CMK (cell line): ENCODE data around the gene UBXN7.
"Not testable (repeated sequence)": the region's sequence is repeated elsewhere in the genome, so short reads cannot be mapped to it uniquely, and the experiment has no call there.

Experiments used
- DNase-seq: peaks from one replicate; pipeline ENCODE4 v3.0.0-alpha.2; 2010; ENCODE audit warnings: low read depth

Gene UBXN7

DNA sequence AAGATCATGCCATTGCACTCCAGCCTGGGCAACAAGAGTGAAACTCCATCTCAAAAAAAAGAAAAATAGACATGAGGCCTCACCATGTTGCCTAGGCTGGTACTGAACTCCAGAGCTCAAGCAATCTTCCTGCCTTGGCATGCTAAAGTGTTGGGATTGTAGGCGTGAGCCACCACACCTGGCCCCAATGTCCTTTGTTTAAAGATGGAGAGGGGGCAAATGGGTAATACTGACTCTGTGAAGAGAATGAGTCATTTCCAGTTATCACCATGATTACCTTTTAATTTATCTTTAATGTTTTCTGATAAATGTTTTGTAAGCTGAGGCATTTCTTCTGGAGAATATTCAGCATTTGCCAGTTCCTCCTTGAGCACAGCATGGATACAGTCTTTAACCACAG is 116.4 kb downstream of the UBXN7 start:
- DNase-seq: no peak

DNA sequence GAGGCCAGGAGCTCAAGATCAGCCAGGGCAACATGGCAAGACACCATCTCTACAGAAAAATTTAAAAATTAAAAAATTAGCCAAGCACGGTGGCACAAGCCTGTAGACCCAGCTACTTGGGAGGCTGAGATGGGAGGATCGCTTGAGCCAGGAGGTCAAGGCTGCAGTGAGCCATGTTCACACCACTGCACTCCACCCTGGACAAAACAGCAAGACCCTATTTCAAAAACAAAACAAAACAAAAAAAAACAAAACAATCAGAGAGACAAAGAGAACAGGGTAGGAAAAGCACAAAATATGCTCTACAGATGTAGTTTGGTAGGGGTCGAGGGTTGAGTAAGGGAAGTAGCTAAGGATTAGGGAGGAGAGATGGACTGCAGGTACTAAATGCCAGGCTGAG is 117.6 kb downstream of the UBXN7 start:
- no peak for DNase-seq

DNA sequence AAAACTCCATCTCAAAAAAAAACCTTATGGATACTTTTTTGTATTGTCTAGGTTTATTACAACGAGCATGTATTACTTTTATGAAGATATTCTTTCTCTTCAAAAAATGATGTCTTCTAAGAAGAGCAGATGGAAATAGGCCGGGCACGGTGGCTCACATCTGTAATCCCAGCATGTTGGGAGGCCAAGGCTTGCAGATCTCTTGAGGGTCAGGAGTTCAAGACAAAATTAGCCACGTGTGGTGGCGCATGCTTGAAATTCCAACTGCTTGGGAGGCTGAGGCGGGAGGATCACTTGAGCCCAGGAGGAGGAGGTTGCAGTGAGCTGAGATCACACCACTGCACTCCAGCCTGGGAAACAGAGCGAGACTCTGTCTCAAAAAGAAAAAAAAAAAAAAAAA is 118.1 kb downstream of the UBXN7 start:
- not testable (repeated sequence) for DNase-seq

DNA sequence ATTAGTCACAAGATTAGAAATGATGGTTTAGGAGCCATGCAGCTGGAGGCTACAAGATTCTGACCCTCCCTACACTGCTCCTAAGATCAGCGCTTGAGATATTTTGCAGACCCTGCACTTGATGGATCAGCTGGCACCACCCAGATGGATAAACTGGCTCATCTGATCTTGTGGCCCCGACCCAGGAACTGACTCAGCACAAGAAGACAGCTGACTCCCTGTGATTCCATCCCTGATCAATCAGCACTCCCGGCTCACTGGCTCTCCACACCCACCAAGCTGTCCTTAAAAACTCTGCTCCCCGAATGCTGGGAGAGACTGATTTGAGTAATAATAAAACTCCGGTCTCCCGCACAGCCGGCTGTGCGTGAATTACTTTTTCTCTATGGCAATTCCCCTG is 129.3 kb downstream of the UBXN7 start:
- not testable (repeated sequence) for DNase-seq

DNA sequence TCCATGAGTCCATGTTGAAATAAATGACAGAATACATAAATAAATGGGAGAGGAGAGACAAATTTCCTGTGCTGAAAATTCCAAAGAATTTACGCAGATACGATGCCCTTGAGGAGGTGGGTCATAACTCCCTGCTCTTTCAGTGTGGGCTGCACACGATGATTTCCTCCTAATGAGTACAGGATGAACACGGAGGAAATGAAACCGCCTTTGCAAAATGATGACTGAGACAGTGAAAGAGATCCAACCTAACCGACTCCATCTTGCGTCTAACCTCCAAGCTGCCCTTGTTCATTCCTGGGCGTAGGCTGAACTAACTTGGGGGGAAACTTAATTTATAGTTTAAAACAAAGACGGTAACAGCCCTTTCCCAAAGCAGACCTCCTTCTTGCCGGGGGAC is 129.7 kb downstream of the UBXN7 start:
- DNase-seq: not testable (repeated sequence)

DNA sequence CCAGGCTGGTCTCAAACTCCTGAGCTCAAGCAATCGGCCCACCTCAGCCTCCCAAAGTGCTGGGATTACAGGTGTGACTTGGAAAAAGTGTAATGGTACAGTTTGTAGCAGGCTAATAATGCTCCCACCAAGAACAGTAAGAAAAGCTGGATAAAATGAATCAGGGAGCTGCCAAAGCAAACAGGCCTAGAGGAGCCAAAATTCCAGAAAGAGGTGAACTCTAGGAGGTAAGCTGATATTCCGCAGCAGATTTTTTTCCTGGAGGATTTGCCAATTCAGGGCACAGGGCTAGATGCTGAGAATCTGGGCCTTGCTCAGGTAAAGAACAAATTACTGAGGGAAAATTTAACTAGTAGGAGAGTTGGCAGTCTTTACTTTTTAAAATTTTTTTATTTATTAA is 133.7 kb downstream of the UBXN7 start:
- no peak for DNase-seq
